Measurements from ENCODE around the gene KIZ. TPM values are rescaled to one million over a fixed set of nuclear protein-coding genes. Genes with fewer than 3 reads are reported as not detected.
A peak's percentile ranks its signal among the peaks of the same experiment; 100 is the strongest.

Gene KIZ
- total RNA-seq, 2 experiments from 2014 or later = 13.2 to 15.2 TPM

DNA sequence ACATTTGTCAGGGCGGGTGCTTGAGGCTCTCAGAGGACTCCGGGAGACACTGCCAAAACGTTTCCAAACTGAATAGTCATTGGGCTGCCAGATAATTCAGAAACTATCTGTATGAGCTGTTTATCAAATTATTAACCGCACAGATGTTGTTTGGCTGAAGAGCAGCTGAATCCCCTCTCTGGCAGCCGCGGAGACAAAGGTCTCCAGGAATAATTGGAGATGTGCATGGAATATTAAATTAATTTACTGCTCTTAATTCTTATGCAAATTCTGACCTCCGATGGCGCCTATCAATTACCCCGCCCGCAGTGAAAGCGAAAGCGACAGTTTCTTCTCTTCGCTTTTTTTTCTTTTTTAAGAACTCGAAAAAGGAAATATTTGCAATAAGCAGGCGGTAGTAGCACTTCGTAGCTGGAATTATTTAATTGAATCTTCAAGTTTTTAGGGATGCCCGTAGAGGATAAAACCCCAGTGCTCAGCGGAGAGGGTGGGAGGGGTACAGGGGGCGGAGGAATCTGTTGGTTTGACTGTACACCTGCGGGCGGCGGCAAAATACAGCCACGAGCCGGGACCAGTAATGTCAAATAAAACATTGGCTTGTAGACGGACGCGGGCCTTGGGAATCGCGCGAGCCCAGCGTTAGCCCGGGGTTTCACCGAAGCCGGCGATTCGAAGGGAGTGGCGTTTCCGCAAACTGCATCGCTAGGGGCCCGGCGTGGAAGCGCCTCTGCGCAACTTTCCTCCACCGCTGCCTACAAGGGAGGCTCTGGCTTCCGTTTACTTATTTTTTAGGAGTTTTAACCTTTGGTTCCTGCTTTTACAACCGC lies 25.9 kb upstream of the KIZ start:
- ATAC-seq (peak; percentile 53), DNase-seq (peak; percentile 71)
- peak overlapping the region; percentile 92 for H3K27ac Mint-ChIP-seq
- CTCF ChIA-PET = interaction anchor here (0.7 to 1.3 kb wide), 2 partner anchors 25 to 1028 kb away, joined by 3 to 5 read pairs; partner anchors contain the start of gene KIZ
- H3K36me3 Mint-ChIP-seq (ENCODE audit: low read depth) = no peaks in the 10 kb centered on the region
- intact Hi-C loops (cut with DNase I, micrococcal nuclease) = loop anchor here (1.0 to 10.0 kb wide), 9 partner anchors 25 to 1475 kb away; partner anchors contain the start of genes INSM1 (in 2 of the 2), NKX2-4 (in 1 of the 2) and XRN2 (in 1 of the 2)
- POLR2A ChIA-PET = interaction anchor here (1.0 kb wide), 1 partner anchor 26 kb away, joined by 3 read pairs; the partner anchor contains the start of gene KIZ
- peaks cover 68% of the 10 kb centered on the region for H3K27me3 Mint-ChIP-seq
- H3K9me3 Mint-ChIP-seq (ENCODE audit: low read depth) = no peaks in the 10 kb centered on the region
- peaks cover 34% of the 10 kb centered on the region for H3K4me1 Mint-ChIP-seq
- H3K4me3 Mint-ChIP-seq = peak overlapping the region; percentile 78

DNA sequence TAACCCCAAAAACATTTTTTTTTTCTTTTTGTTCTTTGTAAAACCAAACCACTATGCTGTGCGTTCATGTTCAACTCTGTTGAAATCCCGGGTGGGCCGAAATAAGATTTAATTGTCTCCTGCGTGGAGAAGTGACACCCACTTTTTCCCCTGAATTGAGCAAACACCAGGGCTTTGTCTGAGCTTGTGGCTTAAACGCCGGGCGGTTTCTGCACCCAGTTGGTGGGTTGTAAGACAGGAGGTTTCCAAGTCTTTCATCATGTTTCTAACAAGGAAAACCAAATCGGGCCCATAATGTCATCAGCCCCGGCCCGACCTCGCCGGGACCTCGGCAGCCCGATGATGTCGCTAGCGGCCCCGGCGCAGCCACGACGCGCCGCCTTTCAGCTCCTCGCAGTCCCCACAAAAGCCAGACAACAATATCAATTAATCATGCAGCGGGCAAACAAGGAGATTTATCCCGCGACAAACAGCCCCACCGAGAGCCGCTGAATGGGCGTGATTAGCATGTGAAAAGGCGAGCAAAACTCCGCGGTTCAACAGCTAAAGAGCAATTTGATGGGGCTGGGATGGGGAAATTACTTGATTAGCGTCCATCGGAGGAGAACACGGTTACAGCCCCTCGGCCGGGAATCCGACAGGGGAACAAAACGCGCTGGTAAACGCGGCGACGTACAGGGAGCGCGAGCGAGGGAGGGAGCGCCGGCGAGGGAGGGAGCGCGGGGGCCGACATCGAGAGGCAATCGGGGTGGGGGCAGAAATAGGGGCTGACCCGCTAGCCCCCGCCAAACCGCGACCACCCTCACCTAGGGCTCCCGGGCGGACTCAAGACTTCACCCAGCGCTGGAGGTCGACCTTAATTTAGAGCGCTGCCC lies 25.1 kb upstream of the KIZ start:
- intact Hi-C loops (cut with DNase I, micrococcal nuclease) = loop anchor here (1.0 to 10.0 kb wide), 9 partner anchors 24 to 1474 kb away; partner anchors contain the start of genes INSM1 (in 2 of the 2), NKX2-4 (in 1 of the 2) and XRN2 (in 1 of the 2)
- Mint-ChIP-seq H3K9me3 (ENCODE audit: low read depth) (no peaks in the 10 kb centered on the region), H3K4me3 (peak overlapping the region; percentile 78), H3K27ac (peak overlapping the region; percentile 92), H3K4me1 (peaks cover 34% of the 10 kb centered on the region), H3K27me3 (peaks cover 67% of the 10 kb centered on the region), H3K36me3 (ENCODE audit: low read depth) (no peaks in the 10 kb centered on the region)
- DNase-seq (peak; percentile 63), ATAC-seq (peak; percentile 24)
- POLR2A ChIA-PET = interaction anchor here (1.0 kb wide), 1 partner anchor 25 kb away, joined by 3 read pairs; the partner anchor contains the start of gene KIZ
- CTCF ChIA-PET = interaction anchor here (0.7 to 1.4 kb wide), 3 partner anchors 24 to 1027 kb away, joined by 3 to 5 read pairs (median 5); partner anchors contain the start of gene KIZ

DNA sequence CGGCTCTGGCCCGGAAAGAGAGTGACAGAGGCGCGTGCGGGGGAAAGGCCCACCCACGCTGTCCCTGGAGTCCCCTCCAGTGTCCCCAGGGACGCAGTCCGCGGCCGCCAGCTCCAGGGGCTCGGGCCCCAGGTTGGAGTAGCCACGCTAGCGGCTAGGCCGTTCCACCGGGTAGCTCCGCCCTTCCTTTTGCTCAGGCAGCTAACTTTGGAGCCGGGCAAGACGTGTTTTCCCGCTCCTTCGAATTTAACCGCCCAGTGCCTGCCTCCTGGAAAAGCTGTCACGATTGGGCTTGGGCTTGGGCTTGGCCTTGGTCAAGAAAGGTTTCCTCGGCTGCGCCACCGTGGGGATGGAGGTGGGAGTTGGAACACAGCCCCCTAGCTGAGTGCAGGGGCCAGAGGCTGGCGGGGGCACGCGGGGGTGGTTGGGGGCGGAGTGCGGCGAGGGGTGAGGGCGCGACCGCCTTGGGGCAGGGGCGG lies 24.4 kb upstream of the KIZ start:
- ATAC-seq = peak; percentile 8
- Mint-ChIP-seq H3K27me3 (peaks cover 70% of the 10 kb centered on the region), H3K27ac (no peak overlapping the region), H3K9me3 (ENCODE audit: low read depth) (no peaks in the 10 kb centered on the region), H3K4me1 (peaks cover 34% of the 10 kb centered on the region), H3K4me3 (peak overlapping the region; percentile 59), H3K36me3 (ENCODE audit: low read depth) (no peaks in the 10 kb centered on the region)
- CTCF ChIA-PET = interaction anchor here (0.7 to 1.4 kb wide), 3 partner anchors 24 to 995 kb away, joined by 4 to 5 read pairs (median 5); partner anchors contain the start of gene KIZ
- intact Hi-C loops (cut with DNase I, micrococcal nuclease) = loop anchor here (2.0 to 10.0 kb wide), 7 partner anchors 23 to 1473 kb away; partner anchors contain the start of genes INSM1 (in 2 of the 2) and NKX2-4 (in 1 of the 2)
- peak; percentile 44 for DNase-seq
- POLR2A ChIA-PET = no interaction called here

DNA sequence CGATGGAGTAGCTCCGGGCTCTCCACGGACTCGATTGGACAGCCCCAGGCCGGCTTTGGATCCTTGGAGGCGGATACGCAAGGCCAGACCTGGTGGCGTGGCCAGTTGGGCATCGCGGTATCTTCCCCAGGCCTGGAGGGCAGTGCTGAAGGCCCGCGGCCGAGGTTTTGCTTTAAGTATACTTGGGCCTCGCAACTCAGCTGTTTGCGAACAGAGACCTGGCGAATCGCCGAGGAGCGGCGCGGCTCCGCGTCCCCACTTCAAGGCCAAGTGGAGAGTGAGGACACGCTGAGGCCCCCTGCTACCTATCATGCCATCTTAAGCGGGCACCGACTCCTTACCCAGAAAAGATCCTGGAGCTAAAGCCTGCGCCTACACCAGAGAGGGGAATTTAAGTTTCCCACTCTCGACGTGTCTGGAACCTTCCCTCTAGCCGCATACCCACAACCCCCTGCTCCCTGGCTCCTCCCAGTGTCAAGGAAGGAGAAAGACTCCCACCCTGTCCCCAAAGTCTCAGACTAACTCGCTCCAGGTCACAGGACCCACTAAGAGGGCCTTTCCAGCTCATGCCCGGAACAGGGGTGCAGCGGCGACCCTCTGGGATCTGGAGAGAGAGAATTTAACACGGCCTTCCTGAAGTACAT lies 23.8 kb upstream of the KIZ start:
- Mint-ChIP-seq H3K4me1 (peaks cover 34% of the 10 kb centered on the region), H3K4me3 (peak overlapping the region; percentile 61), H3K27ac (peak overlapping the region; percentile 15), H3K27me3 (peaks cover 69% of the 10 kb centered on the region), H3K9me3 (ENCODE audit: low read depth) (no peaks in the 10 kb centered on the region), H3K36me3 (ENCODE audit: low read depth) (no peaks in the 10 kb centered on the region)
- intact Hi-C loops (cut with DNase I, micrococcal nuclease) = loop anchor here (2.0 to 10.0 kb wide), 7 partner anchors 23 to 1473 kb away; partner anchors contain the start of genes INSM1 (in 2 of the 2) and NKX2-4 (in 1 of the 2)
- peak; percentile 36 for DNase-seq
- ATAC-seq = no peak
- ChIA-PET POLR2A (no interaction called here), CTCF (interaction anchor here (0.7 to 1.4 kb wide), 2 partner anchors 53 to 995 kb away, joined by 4 to 5 read pairs; no protein-coding TSS in a partner anchor)

DNA sequence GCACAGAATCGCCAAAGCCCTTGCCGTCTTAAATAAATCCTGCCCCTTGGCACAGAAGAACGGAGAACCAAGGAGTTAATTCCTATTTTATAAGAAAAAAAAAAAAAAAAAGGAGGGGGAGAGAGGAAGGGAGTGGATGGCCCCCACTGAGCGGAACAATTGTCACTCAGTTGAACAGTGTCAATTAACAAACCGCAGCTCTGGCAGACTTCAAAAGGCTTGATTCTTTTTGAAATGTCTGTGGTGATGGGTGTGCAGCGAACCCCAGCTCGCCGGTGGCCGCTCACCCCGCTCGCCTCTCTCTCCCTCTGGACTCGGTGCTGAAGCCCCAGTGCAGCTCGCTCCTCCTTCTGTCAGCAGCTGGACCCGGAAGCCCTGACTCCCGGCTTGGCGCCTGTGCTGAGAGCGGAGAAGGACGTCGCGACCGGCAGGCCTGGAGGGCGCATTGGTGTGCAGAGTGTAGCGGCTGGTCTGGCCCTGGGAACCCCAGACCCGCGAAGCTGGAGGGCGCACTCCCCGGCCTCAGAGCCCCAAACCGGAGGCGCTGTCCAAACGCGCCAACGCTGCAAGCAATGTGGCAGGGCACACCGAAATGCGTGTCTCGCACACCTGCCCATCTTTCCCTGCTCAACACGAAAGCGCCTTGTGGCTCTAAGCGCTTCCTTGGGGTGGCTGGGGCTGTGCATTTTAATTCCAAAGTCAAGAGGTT lies 23.1 kb upstream of the KIZ start:
- no peak overlapping the region for H3K27ac Mint-ChIP-seq
- peak; percentile 59 for DNase-seq
- POLR2A ChIA-PET = no interaction called here

DNA sequence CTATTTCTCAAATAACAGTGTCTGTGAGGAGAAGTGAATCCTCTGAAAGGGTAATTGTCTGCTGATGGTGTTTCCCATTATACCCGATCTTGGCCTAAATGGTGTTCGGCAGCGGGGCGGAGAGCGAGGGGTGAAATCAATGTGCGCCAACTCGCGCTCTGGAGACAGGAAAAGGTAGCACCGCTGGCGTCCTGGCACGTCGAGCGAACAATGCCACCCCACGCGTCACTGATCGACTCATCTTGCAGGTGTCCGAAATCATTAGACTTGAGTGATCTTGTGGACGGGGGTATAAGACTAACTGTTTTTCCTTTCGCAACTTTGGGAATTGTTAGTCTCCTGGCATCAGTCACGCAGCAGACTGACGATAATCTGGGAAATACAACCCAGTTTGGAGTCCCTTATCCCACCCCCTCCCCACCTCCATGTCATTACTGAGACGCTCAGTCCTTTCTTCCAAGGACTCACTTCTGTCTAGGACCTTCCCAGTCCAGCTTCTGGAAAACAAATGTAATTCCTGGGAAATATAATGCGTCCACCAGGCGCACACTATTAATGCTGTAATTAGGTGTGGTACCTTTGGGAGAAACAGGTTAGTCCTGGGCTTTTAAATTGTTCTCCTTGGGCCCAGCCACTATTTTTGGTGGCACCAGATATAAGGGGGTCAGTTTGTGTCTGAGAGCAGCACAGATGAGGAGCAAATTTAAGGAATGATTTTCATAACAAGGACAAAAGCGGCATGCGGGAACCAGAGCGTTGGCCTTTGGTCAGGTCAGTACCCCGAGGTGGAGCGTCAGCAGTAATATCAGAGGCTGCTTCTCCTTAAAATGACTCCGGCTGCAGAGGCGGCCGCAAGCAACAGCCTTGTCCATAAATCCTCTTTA lies 22.1 kb upstream of the KIZ start:
- Mint-ChIP-seq H3K27ac (no peak overlapping the region), H3K36me3 (ENCODE audit: low read depth) (no peaks in the 10 kb centered on the region), H3K4me1 (peaks cover 32% of the 10 kb centered on the region), H3K4me3 (peak overlapping the region; percentile 61), H3K27me3 (peaks cover 68% of the 10 kb centered on the region), H3K9me3 (ENCODE audit: low read depth) (no peaks in the 10 kb centered on the region)
- intact Hi-C loops (cut with DNase I, micrococcal nuclease) = loop anchor here (1.0 to 10.0 kb wide), 7 partner anchors 293 to 1471 kb away; partner anchors contain the start of genes INSM1 (in 2 of the 2) and NKX2-4 (in 2 of the 2)
- ChIA-PET CTCF (interaction anchor here (0.6 to 1.6 kb wide), 2 partner anchors 11 to 560 kb away, joined by 3 to 5 read pairs; no protein-coding TSS in a partner anchor), POLR2A (no interaction called here)
- ATAC-seq (no peak), DNase-seq (peak; percentile 44)

More for the DNA sequence above, 23.1 kb upstream of the KIZ start:
- no peaks in the 10 kb centered on the region for H3K36me3 Mint-ChIP-seq (ENCODE audit: low read depth)
- CTCF ChIA-PET = interaction anchor here (0.6 kb wide), 1 partner anchor 1015 kb away, joined by 3 read pairs; no protein-coding TSS in a partner anchor
- no peaks in the 10 kb centered on the region for H3K9me3 Mint-ChIP-seq (ENCODE audit: low read depth)
- peak; percentile 27 for ATAC-seq
- intact Hi-C loops (cut with DNase I, micrococcal nuclease) = loop anchor here (1.0 to 10.0 kb wide), 6 partner anchors 295 to 1472 kb away; partner anchors contain the start of genes INSM1 (in 2 of the 2) and NKX2-4 (in 2 of the 2)
- peaks cover 70% of the 10 kb centered on the region for H3K27me3 Mint-ChIP-seq
- peak overlapping the region; percentile 61 for H3K4me3 Mint-ChIP-seq
- H3K4me1 Mint-ChIP-seq = peaks cover 34% of the 10 kb centered on the region

DNA sequence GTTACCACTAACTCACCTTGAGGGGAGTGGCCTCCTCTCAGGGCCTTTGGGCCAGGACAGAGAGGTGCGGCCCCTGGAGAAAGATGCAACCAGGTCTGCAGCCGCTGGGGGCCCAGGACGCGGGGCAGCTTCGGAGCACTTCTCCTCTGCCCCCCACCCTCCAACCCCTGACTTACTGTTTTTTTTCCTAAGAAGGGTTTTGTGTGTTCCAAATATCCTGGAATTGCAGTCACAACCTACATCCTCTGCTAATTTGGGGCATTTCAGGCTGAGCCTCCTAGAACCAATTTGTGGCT lies 21.5 kb upstream of the KIZ start:
- peaks cover 65% of the 10 kb centered on the region for H3K27me3 Mint-ChIP-seq
- peaks cover 30% of the 10 kb centered on the region for H3K4me1 Mint-ChIP-seq
- CTCF ChIA-PET = interaction anchor here (1.0 to 1.6 kb wide), 2 partner anchors 9 to 11 kb away, joined by 3 to 5 read pairs; no protein-coding TSS in a partner anchor
- DNase-seq = no peak
- H3K27ac Mint-ChIP-seq = no peak overlapping the region
- intact Hi-C loops (cut with DNase I, micrococcal nuclease) = loop anchor here (2.0 to 10.0 kb wide), 6 partner anchors 293 to 1470 kb away; partner anchors contain the start of genes INSM1 (in 2 of the 2) and NKX2-4 (in 1 of the 2)
- H3K9me3 Mint-ChIP-seq (ENCODE audit: low read depth) = no peaks in the 10 kb centered on the region
- ATAC-seq = no peak
- no peak overlapping the region for H3K4me3 Mint-ChIP-seq
- POLR2A ChIA-PET = no interaction called here
- no peaks in the 10 kb centered on the region for H3K36me3 Mint-ChIP-seq (ENCODE audit: low read depth)

DNA sequence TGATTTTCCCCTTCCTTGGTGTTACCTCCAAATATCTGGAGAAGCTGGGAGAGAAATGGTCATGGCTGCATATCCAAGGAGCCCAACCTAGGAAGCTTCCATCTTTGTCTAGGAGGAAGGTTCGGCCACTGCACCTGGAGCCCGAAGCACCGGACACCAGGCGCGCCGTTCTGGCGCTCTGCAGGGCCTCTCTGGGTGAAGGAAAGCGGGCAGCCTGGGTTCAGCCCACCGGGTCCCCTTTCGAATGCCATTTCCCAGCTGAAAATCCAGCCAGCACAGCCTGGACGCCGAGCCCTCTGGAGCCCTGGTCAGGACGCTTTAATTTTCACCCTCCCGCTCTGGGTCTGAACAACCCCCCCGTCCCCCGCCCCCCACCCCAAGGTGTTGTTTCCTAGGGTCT lies 21.0 kb upstream of the KIZ start:
- Mint-ChIP-seq H3K36me3 (ENCODE audit: low read depth) (no peaks in the 10 kb centered on the region), H3K4me1 (peaks cover 27% of the 10 kb centered on the region), H3K9me3 (ENCODE audit: low read depth) (no peaks in the 10 kb centered on the region), H3K4me3 (no peak overlapping the region), H3K27me3 (peaks cover 63% of the 10 kb centered on the region), H3K27ac (no peak overlapping the region)
- intact Hi-C loops (cut with DNase I, micrococcal nuclease) = loop anchor here (2.0 to 10.0 kb wide), 7 partner anchors 292 to 1472 kb away; partner anchors contain the start of genes INSM1 (in 2 of the 2) and NKX2-4 (in 1 of the 2)
- ChIA-PET POLR2A (no interaction called here), CTCF (interaction anchor here (1.0 to 1.6 kb wide), 2 partner anchors 10 kb away, joined by 3 to 5 read pairs; no protein-coding TSS in a partner anchor)
- DNase-seq (no peak), ATAC-seq (no peak)

Measured in activated CD4-positive, alpha-beta T cell treated with anti-CD3 and anti-CD28 coated beads for 36 hours (primary cell).